Smooth muscle cell (in vitro differentiated cells): ENCODE measurements around the gene IL2RA. TPM values are rescaled to one million over a fixed set of nuclear protein-coding genes. Genes with fewer than 3 reads are reported as not detected.

Experiments
- DNase-seq: peaks from one replicate; lab custom pipeline; 2025; ENCODE audit not compliant: unreplicated experiment; lab: John Stamatoyannopoulos, UW
- H2AFZ ChIP-seq: fragments of 200-600 bp; sonication (generic); 2 replicates; pipeline ENCODE4 v1.6.0; 2016; ENCODE audit warnings: antibody characterized with exemption, low read depth, mild to moderate bottlenecking
- H3F3A ChIP-seq: fragments of 200-600 bp; sonication (generic); 2 replicates; pipeline ENCODE4 v1.6.0; 2017; ENCODE audit warnings: antibody characterized with exemption, low read depth
- H3K27ac ChIP-seq: fragments of 200-600 bp; sonication (generic); 2 replicates; pipeline ENCODE4 v1.5.1; 2016; ENCODE audit warnings: low read depth, mild to moderate bottlenecking
- H3K27me3 ChIP-seq: fragments of 200-600 bp; sonication (generic); 2 replicates; pipeline ENCODE4 v1.6.1; 2016; ENCODE audit warnings: low read depth, mild to moderate bottlenecking
- H3K36me3 ChIP-seq: fragments of 200-600 bp; sonication (generic); 2 replicates; pipeline ENCODE4 v1.5.1; 2016; ENCODE audit warnings: low read depth
- H3K4me1 ChIP-seq: fragments of 200-600 bp; sonication (generic); 2 replicates; pipeline ENCODE4 v1.5.1; 2016; ENCODE audit warnings: low read depth
- H3K4me2 ChIP-seq: fragments of 200-600 bp; sonication (generic); 2 replicates; pipeline ENCODE4 v1.6.0; 2016; ENCODE audit warnings: mild to moderate bottlenecking
- H3K4me3 ChIP-seq: fragments of 200-600 bp; sonication (generic); 2 replicates; pipeline ENCODE4 v1.5.1; 2016; ENCODE audit warnings: mild to moderate bottlenecking
- H3K79me2 ChIP-seq: fragments of 200-600 bp; sonication (generic); 2 replicates; pipeline ENCODE4 v1.6.0; 2016; ENCODE audit warnings: low read depth, mild to moderate bottlenecking
- H3K9ac ChIP-seq: fragments of 200-600 bp; sonication (generic); 2 replicates; pipeline ENCODE4 v1.6.0; 2016; ENCODE audit warnings: low read depth
- H3K9me3 ChIP-seq: fragments of 200-600 bp; sonication (generic); replicated peaks from 2 replicates; pipeline ENCODE4 v1.5.1; 2016; ENCODE audit warnings: low read depth
- H4K20me1 ChIP-seq: fragments of 200-600 bp; sonication (generic); 2 replicates; pipeline ENCODE4 v1.6.0; 2016; ENCODE audit warnings: low read depth
- WGBS: methylation state at CpG from one replicate; pipeline ENCODE4 v1.1.7; 2016; ENCODE audit warnings: low lambda C conversion rate; 5-methylcytosine and 5-hydroxymethylcytosine counted together
- polyA plus RNA-seq: library from polyadenylated mRNA; unstranded; fragments of >200 nt; fragmentation: Nextera tagmentation; extraction: Ambion mirVana; gene quantifications from 2 replicates; pipeline ENCODE4 v1.2.1, GENCODE V29; 2016
- total RNA-seq: library from RNA; depleted of rRNA; stranded (reverse); fragments of >200 nt; gene quantifications from 2 replicates; pipeline ENCODE4 v1.2.3, GENCODE V29; 2014
- TF ChIP-seq, protein P1 (sequence below): fragments of 200-600 bp; sonication (generic); IDR thresholded peaks from 2 replicates; pipeline ENCODE4 v1.5.1; 2017; ENCODE audit warnings: borderline replicate concordance, mild to moderate bottlenecking, antibody characterized with exemption; ENCODE audit not compliant: insufficient read depth, poor library complexity, severe bottlenecking

Gene IL2RA
- total and polyA plus RNA-seq, 2 experiments from 2014 or later, result not detected

DNA sequence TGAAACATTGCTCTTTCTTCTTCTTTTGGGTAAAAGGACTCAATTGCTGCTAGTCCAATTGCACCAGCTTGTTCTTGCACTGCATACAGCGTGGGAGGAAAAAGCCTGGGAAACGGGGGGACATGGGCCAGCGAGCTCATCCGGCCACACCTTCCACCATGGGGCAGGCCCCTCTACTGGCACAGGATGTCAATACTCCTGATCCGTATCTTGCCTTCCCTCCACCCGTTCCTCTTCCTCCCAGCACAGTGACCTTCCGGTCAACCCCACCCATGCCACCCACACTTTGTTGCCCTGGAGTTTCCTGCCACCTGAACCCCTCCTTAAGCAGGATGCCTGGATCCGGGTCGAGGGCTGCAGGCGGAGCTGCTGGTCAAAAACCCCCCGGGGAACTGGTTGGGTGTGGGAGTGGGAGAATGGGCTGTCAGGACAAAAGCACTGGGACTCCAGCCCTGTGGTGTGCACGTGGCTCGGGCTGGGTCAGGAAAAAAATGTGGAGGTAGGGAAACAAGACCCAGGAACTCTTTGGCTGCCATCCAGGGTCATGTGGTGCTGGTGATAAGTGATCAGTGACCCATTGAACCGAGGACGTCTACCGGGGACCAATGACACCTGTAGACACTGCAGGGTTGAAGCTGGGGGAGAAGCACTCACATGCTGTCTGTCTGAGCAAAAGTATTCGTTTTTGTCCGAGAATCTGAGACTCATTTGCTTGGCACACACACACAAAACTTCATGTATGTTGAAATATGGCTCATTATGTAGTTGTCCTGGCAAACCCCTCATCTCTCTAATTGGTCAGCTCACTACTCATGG lies 8.1 kb downstream of the IL2RA start:
- H3K4me1 ChIP-seq, result no peaks in the 10 kb centered on the region
- TF ChIP-seq, protein P1, sequence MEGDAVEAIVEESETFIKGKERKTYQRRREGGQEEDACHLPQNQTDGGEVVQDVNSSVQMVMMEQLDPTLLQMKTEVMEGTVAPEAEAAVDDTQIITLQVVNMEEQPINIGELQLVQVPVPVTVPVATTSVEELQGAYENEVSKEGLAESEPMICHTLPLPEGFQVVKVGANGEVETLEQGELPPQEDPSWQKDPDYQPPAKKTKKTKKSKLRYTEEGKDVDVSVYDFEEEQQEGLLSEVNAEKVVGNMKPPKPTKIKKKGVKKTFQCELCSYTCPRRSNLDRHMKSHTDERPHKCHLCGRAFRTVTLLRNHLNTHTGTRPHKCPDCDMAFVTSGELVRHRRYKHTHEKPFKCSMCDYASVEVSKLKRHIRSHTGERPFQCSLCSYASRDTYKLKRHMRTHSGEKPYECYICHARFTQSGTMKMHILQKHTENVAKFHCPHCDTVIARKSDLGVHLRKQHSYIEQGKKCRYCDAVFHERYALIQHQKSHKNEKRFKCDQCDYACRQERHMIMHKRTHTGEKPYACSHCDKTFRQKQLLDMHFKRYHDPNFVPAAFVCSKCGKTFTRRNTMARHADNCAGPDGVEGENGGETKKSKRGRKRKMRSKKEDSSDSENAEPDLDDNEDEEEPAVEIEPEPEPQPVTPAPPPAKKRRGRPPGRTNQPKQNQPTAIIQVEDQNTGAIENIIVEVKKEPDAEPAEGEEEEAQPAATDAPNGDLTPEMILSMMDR, result no peak
- H3K4me2 ChIP-seq, result no peak overlapping the region
- no peak overlapping the region for H3K9ac ChIP-seq
- no peak overlapping the region for H3K4me3 ChIP-seq
- H2AFZ ChIP-seq, result no peak overlapping the region
- 87% methylated on average over 18 of the region's 18 CpGs for WGBS
- no peaks in the 10 kb centered on the region for H3F3A ChIP-seq
- H3K9me3 ChIP-seq, result no peaks in the 10 kb centered on the region
- no peaks in the 10 kb centered on the region for H3K79me2 ChIP-seq
- no peak overlapping the region for H3K27ac ChIP-seq
- H4K20me1 ChIP-seq, result no peaks in the 10 kb centered on the region
- peaks cover 22% of the 10 kb centered on the region for H3K27me3 ChIP-seq
- DNase-seq, result no peak
- H3K36me3 ChIP-seq, result no peaks in the 10 kb centered on the region

DNA sequence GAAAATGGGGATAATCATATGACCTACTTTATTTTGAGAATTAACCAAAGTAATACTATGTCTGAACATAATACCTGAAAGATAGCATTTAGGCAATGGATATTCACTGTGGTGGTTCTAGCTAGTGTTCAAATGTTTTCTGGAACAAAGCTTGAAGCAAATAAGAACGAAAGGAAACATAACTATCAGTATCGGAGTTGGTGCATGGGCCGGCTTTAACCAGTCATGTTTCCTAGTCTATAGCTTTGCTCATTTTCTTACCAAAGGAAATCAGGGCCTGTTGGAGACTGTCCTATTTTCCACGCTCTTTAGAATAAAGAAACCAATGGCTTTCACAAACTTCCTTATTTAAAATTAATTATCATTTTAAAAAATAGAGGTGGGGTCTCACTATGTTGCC lies 8.9 kb downstream of the IL2RA start:
- WGBS, result 85% methylated on average over 4 of the region's 4 CpGs
- Histone ChIP-seq H3K36me3 (no peaks in the 10 kb centered on the region), H3K4me1 (no peaks in the 10 kb centered on the region), H3F3A (no peaks in the 10 kb centered on the region), H3K4me2 (no peak overlapping the region), H3K9me3 (no peaks in the 10 kb centered on the region), H3K9ac (no peak overlapping the region), H3K27me3 (peaks cover 21% of the 10 kb centered on the region), H3K4me3 (no peak overlapping the region), H3K79me2 (no peaks in the 10 kb centered on the region), H4K20me1 (no peaks in the 10 kb centered on the region), H2AFZ (no peak overlapping the region), H3K27ac (no peak overlapping the region)
- TF ChIP-seq, protein P1, result no peak
- no peak for DNase-seq

DNA sequence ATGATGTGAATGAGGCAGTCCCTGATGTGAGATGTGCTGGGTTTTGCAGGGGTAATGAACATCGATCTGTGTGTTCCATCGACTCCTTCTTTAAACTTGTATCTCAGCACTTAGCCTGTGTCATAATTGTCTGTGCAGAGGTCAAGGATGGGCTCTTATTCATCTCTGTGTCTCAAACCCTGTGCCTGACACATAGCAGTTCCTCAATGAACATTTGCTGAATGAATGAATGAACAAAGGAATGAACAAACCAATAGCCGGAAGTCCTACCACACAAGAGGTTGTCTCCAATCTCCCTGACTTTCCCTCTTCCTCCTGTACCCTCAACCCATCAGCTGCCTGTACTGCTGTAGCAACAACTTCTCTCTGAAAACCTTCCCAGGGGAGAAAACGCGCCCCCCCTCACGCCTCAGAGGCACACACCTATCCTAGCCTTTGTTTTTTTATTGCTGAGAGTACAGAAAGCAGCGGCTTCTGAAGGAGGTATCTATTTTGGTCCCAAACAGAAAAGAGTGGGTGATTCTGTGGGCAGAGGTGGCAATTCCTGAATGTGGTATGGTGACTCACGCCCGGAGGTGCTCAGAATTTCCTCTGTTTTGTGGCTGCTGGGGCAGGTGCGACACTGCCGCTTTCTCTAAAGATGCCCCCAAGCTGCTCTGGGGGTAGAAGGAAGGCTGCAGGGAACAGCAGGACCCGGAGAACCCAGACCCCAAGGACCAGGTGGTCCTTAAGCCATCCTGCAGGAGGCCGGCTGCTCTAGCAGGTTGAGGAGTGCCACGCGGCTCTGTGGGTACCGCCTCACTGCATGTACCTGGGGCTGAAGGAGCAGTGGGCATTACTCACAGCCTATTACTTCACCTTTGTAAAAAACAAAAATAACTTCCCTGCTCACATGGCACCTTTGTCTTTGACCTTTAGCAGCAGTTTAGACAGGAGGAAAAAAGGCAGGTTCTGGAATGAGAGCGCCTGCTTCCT lies 9.6 kb downstream of the IL2RA start:
- 91% methylated on average over 17 of the region's 17 CpGs for WGBS
- Histone ChIP-seq H3F3A (no peaks in the 10 kb centered on the region), H3K4me2 (no peak overlapping the region), H3K4me3 (no peak overlapping the region), H3K9ac (no peak overlapping the region), H3K79me2 (no peaks in the 10 kb centered on the region), H3K9me3 (no peaks in the 10 kb centered on the region), H3K27me3 (peaks cover 20% of the 10 kb centered on the region), H2AFZ (no peak overlapping the region), H3K27ac (no peak overlapping the region), H3K36me3 (no peaks in the 10 kb centered on the region), H3K4me1 (no peaks in the 10 kb centered on the region), H4K20me1 (no peaks in the 10 kb centered on the region)
- TF ChIP-seq, protein P1, result no peak
- DNase-seq, result no peak
